Smooth muscle cell of the brain vasculature (primary cell): ENCODE data around the gene MAB21L2.

Experiments
- DNase-seq: peaks from one replicate; pipeline ENCODE4 v3.0.0-alpha.2; 2012; ENCODE audit warnings: low read depth, low spot score

Gene MAB21L2

DNA sequence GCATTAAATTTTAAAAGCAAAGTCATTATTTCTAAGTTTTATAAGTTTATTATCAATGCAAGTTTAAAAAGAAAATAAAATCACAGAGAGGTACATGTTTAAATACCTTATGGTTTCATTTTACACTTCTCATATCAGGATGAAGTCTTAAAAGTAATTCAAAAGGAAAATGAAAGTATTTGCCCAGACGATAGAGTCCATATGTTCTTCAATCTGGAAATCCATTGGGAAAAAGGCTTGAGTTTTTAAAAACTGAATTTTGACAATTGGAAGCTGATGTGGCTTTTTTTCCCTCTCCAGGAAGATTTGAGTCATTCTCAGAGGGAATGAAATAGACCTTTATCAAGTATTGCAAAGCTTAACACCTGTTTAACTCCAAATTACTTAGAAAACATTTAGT lies 37.1 kb downstream of the MAB21L2 start:
- no peak for DNase-seq

DNA sequence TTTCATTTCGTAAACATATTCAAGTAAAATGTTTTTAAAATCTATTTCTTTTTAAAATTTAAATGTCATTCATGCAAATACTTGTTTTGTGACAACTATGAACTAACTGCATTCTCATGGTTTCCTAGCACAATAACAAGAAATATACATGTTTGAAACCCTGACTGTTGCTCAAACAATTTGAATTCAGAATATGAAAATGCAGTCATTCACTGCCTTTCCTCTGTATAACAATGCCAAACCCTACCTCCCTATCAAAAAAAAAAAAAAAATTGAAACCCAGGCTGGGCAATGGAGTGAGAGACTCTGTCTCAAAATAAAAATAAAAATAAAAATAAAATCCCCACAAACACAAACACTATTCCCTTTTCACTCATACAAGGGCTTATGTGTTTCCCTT lies 42.1 kb downstream of the MAB21L2 start:
- DNase-seq: no peak

DNA sequence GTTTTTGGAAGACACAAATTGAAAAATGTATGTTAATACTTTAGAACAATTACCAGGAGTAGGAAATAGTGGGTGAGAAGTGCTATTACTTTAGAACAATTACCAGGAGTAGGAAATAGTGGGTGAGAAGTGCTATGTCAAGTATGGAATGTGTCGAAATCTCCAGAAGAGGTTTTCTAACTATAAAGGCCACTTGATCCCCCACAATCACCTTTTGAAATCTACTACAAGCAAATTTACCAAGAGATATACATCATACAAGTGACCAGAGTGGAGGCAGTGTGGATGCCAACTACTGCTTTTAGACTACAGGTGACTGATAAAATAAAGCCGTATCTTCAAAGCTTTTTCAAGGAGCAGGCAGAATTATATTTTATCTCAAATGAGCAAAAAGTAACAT lies 43.1 kb downstream of the MAB21L2 start:
- no peak for DNase-seq

GRCh38 chr4:150628073-150628472 lies 46.1 kb downstream of the MAB21L2 start:
- DNase-seq: no peak

GRCh38 chr4:150632639-150633038 lies 50.7 kb downstream of the MAB21L2 start:
- no peak for DNase-seq
